Fibroblast of mammary gland (primary cell): ENCODE results near the gene LCLAT1.
"Not testable (repeated sequence)": the region's sequence is repeated elsewhere in the genome, so short reads cannot be mapped to it uniquely, and the experiment has no call there.

Source experiments
- DNase-seq: peaks from one replicate; pipeline ENCODE4 v3.0.0-alpha.2; 2010; ENCODE audit warnings: low read depth
- H3K4me3 ChIP-seq: 2 replicates; pipeline ENCODE4 v1.5.1; 2011; ENCODE audit warnings: low read depth, mild to moderate bottlenecking, low read length, moderate library complexity; ENCODE audit not compliant: control insufficient read depth
- TF ChIP-seq, protein P1 (sequence below): conservative IDR thresholded peaks from 2 replicates; pipeline ENCODE4 v1.5.1; 2011; ENCODE audit warnings: low read depth, low read length, inconsistent platforms; ENCODE audit not compliant: control insufficient read depth, insufficient read depth

LCLAT1 gene

DNA sequence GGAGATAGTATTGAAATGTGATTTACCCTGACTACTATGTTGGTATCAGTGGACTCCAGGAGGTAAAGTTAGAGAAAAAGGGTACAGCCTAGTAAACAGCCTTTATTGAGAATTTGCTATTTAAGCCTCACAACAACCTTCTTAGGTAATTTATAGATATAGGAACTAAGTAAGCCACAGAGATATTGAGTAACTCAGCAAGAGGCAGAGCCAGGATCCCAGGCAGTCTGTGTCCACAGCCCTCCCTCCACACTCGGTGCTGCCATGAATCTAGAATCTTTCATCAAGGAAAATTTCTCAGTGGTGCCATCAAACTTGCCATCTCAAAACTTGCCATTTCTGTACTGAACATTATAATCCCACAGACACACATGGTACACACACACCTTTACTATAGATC lies 189.3 kb downstream of the LCLAT1 start:
- DNase-seq = no peak
- no peak overlapping the region for H3K4me3 ChIP-seq
- TF ChIP-seq, protein P1, sequence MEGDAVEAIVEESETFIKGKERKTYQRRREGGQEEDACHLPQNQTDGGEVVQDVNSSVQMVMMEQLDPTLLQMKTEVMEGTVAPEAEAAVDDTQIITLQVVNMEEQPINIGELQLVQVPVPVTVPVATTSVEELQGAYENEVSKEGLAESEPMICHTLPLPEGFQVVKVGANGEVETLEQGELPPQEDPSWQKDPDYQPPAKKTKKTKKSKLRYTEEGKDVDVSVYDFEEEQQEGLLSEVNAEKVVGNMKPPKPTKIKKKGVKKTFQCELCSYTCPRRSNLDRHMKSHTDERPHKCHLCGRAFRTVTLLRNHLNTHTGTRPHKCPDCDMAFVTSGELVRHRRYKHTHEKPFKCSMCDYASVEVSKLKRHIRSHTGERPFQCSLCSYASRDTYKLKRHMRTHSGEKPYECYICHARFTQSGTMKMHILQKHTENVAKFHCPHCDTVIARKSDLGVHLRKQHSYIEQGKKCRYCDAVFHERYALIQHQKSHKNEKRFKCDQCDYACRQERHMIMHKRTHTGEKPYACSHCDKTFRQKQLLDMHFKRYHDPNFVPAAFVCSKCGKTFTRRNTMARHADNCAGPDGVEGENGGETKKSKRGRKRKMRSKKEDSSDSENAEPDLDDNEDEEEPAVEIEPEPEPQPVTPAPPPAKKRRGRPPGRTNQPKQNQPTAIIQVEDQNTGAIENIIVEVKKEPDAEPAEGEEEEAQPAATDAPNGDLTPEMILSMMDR = no peak

DNA sequence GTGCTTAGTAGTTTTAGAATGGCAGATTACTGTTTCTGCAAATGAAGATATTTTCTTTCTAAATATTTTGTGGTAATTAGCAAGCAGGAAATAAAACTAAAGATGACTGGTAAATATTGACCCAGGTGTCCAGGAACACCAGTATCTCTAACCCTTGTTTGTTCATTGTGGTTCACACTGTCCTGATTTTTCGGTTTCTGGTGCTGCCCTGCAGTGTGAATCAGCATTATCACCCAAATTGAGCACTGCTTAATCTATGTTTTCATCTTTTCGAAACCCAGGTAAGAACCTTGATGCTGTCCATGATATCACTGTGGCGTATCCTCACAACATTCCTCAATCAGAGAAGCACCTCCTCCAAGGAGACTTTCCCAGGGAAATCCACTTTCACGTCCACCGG lies 192.8 kb downstream of the LCLAT1 start:
- DNase-seq = no peak
- no peak overlapping the region for H3K4me3 ChIP-seq
- TF ChIP-seq, protein P1 = no peak

DNA sequence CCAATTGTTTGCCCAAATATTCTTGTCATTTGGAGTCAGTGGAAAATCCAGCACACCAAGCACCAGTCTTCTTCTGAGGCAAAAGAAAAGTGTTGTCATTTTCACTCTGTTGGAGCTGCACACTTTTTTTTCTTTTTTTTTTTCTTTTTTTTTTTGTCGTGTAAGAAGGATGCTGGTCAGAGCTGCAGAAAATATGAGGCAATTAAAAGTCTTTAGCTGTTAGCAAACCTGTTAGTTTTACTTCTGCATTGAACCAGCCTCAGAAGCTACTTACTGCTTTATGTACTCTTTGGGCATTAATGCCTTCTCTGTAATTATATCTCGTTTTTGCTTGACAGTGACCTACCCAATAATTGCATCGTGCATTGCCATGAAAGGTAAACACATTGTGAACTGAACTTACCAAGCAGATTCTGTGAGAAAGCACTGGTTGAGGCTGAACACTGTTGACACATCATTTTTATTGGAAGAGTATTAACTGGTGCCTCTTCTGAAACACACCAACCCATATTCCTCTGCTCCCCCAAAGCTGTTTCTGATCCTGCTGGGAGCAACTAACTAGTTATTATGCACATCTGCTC lies 194.8 kb downstream of the LCLAT1 start:
- DNase-seq = no peak
- TF ChIP-seq, protein P1 = no peak
- no peak overlapping the region for H3K4me3 ChIP-seq

DNA sequence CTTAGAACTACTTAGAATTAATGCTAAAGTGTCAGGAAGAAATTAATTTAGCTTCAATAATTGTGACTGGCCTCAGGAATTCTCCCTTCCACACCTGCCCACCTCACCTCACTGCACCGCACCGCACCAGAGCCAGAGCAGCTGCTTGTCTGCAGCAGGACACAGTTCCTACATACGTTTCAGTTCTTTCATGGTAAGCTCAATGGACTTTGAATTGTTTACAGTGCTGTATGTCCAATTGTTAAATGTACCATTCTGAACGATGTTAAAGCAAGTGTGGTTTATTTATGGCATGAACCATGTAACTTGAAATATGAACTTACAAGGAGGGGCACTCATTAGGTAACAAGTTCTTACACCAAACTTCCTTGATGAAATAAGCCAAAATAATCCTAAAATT lies 196.0 kb downstream of the LCLAT1 start:
- DNase-seq = not testable (repeated sequence)

DNA sequence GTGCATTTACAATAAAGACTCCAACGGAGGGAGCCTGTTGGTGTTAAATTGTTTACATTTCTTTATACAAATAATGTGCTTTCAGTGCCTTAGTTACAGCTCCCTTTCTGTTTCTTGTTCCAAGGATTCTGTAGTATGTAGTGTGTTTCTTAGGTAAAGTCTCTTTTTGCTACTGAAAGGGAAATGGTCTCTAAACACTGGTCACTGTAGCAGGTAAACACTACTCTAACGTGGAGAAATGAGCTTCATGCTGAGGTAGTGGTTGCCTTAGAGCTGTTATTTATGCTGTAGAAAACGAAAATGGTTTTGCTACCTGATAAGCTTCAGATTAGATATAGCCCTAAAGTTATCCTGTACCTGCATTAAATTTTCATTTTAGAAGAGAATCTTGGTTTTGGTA lies 196.6 kb downstream of the LCLAT1 start:
- no peak overlapping the region for H3K4me3 ChIP-seq
- DNase-seq = no peak
- TF ChIP-seq, protein P1 = no peak

More for the DNA sequence above, 196.0 kb downstream of the LCLAT1 start:
- not testable (repeated sequence) for H3K4me3 ChIP-seq

DNA sequence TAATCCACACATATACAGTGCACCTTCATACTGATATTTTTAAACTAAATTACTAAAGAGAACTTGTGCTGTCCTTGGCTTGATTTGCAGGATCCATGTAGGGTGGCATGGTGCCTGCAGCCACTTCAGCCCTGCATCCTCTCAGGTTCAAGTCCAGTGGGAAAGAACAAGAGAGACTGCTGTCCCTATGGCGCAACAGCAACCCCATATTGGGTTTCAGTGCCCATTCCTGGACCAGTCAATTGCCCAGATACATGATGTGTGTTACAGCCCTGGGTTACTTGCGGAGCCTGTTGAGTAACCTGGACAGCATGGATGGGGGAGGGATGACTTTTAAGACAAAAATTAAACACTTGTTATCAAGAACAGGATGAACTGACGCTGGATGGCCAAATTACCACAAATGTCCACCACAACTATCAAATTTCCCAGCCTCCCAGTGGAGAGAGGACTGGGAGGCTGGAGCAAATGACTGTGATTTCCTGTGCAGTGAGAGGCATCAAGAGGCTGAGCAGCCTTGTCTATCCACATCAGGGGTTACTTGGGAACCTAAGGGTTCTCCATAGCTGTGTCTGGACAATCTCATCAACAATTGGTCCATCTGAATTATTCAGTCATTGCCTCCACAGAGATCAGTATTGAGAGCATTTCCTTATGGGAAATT lies 198.2 kb downstream of the LCLAT1 start:
- no peak for DNase-seq
- TF ChIP-seq, protein P1 = no peak
- H3K4me3 ChIP-seq = no peak overlapping the region

DNA sequence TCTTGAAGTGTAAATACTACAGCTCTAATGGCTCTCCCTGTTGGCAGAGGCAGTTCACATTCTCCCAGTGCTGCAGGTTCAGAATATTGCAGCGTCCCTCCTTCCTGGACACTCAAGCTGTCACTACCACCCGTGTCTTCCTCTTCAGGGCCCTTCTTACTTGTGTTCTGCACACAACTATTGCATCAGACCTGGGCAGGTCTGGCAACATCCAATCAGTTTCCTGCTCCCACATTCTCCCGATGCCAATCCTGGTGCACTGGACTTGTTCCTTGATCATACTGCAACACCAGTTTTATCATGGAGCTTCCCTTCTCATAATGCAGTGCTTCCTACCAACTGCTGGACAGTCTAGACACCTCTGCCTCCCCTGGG lies 198.7 kb downstream of the LCLAT1 start:
- no peak overlapping the region for H3K4me3 ChIP-seq
- TF ChIP-seq, protein P1 = no peak
- no peak for DNase-seq
